Cortex of kidney (tissue), 1 donor: Measurements from ENCODE around the gene HSF2BP.
"Not testable (repeated sequence)": the region's sequence is repeated elsewhere in the genome, so short reads cannot be mapped to it uniquely, and the experiment has no call there.

Experiments used
- DNase-seq: peaks from one replicate; lab custom pipeline; 2025; lab: John Stamatoyannopoulos, UW

Gene HSF2BP

GRCh38 chr21:43651926-43652325 lies 7.4 kb downstream of the HSF2BP start:
- DNase-seq = not testable (repeated sequence)

DNA sequence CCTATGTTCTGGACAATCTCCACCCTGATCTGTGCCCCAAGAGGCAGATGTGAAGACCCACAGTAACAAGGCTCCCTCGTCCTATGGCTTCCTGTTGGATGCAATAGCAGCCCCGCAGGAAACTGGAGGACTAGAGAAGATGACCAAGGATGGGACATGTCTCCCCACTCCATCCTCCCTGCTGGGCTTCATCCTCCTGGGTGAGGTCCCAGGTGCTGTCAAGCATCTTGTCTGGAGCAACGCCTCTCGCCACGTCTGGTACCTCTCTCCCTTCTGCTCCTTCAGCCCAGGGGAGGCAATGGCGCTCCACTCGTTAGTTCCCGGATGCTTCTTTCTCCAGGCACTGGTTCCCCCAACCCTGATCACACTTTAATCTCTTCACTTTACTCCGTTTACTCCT lies 11.1 kb downstream of the HSF2BP start:
- DNase-seq = no peak

DNA sequence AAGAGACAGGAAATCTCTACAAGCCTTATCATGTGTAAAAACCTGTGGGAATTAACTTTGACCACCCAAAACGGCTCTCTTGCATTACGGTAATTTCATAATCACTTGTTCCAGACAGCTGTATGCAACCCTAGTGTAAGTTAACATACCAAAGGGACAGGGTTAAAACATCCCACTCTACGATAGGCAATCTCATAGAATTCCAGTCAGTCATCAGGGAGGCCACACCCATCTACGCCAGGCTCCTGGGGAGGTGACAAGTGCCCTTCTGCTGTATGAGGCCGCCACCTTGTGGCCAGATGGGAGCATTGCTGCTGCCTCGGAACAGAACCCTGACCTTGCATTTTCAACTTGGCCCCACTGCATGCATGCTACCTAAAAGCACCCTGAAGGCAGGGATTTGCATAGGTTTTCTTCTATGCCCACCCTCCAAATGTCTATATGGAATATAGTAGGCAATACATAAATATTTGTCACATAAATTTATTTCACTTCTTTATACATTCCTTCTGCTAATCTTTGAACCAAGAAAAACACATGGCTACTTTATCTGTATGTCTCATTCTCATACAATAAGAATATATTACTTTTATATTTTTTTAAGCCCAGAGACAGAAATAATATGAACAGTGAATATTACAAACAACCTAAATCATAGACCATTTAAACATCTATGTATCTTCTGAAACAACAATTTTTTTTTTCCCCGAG lies 12.6 kb downstream of the HSF2BP start:
- no peak for DNase-seq

DNA sequence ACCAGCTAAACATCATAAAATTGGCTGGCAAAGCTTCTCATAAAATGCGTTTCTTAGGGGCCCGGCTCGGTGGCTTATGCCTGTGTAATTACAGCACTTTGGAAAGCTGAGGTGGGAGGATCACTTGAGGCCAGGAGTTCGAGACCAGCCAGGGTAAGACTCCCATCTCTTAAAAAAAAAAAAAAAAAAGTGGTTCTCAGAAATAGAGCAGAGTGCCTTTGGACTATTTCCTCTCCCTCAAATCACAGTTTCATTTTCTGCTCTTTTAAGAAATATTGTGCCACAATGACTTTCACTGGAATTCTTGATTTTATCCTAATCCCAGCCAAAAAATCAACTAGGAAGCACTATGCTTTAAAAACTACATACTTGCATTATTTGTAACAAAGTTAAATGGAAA lies 13.3 kb downstream of the HSF2BP start:
- DNase-seq = no peak

DNA sequence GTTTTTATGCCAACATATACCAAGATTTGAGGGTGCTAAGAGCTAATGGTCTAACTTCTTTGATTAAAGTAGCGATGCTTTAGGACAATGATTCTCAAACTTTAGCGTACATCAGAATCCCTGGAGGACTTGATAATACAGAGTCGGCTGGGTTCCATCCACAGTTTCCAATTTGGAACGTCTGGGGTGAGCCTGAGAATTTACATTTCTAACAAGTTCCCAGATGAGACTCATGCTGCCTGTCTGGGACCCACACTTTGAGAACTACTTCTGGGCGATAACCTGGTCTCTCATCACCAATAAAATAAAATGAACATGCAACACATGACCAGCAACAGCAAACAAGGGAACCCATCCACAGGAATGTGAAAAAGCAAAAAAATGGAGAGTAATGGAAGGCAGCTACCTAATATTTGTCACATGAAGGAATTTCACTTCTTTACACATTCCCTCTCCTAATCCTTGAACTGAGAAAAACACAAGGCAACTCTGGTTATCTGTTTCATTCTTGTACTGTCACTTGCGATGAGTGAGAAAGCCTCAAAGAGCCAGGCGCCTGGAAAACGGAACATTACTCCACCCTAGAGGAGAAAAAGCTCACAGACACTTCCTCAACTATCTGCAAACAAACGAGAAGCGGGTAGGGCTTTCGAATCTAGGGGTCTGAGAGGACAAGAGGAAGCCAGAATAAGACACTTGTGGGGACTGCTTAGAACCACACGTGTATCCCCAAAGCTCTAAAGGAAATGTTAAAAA lies 14.0 kb downstream of the HSF2BP start:
- DNase-seq = no peak

- no peak for DNase-seq
Observed at GRCh38 chr21:43644609-43645008, 14.7 kb downstream of the HSF2BP start.

DNA sequence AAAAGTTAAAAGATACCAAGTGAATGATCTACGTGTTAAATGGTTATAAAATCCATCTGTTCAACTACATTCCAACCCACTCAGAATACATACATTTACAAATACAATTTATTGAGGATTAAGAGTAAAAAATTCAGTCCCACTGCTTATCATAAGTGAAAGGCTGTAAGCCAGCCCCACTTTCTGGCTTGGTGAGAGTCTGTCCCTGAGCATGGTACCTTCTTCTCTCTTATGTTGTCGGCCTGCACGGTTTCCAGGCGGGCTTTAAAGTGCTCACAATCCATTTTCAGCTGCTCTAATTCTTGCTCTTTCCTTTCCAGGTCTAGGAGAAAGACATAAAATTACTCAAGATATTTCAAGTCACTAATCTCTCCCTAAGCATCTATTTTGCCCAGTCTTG lies 15.2 kb downstream of the HSF2BP start:
- DNase-seq = no peak

- no peak for DNase-seq
Observed at GRCh38 chr21:43643193-43643592, 16.1 kb downstream of the HSF2BP start.

DNA sequence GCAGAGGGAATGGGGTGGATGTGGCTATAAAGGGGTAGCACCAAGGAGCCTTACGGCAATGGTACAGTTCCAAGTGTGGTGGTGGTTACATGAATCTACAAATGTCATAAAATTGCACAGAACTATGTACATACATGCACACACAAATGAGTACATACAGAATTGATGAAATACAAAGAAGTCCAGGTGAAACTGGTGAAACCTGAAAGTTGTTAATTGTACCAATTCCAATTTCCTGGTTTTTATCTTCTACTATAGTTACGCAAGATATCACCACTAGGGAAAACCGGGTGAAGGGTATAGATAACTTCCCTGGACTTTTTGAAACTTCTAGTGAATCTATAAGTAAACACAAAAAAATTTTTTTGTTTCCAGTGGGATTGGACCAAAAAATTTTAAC lies 18.9 kb downstream of the HSF2BP start:
- DNase-seq = no peak

GRCh38 chr21:43639470-43640353 lies 19.6 kb downstream of the HSF2BP start:
- no peak for DNase-seq

DNA sequence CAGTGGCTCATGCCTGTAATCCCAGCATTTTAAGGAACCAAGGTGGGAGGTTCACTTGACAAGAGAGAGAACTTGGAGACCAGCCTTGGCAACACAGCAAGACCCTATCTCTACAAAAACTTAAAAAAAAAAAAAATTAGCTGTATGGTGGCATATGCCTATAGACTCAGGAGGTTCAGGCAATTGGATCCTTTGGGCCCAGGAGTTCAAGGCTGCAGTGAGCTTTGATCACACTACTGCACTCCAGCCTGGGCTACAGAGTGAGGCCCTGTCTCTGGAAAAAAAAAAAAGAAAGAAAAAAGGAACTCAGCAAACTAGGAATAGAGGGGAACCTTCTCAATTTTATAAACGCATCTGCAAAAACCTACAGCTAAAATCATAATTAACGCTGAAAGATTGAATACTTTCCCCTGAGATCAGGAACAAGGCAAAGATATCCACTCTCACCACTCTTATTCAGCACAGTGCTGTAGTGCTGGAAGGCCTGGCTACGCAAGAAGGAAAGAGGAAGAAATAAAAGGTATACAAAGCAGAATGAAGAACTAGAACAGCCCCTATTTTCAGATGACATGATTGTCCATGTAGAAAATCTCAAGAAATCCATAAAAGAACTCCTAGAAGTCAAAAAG lies 21.6 kb downstream of the HSF2BP start:
- DNase-seq = no peak

DNA sequence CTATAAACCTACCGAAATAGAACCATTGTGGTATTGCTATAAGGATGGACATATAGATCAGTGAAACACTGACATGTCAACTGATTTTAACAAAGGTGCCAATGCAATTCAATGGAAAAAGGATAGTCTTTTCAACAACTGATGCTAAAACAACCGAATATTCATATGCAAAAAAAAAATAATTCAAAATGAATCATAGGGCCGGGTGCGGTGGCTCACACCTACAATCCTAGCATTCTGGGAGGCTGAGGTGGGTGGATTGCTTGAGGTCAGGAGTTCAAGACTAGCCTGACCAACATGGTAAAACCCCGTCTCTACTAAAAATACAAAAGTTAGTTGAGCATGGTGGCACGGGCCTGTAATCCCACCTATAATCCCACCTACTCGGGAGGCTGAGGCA lies 23.9 kb downstream of the HSF2BP start:
- no peak for DNase-seq

GRCh38 chr21:43634618-43635017 lies 24.7 kb downstream of the HSF2BP start:
- DNase-seq = no peak

DNA sequence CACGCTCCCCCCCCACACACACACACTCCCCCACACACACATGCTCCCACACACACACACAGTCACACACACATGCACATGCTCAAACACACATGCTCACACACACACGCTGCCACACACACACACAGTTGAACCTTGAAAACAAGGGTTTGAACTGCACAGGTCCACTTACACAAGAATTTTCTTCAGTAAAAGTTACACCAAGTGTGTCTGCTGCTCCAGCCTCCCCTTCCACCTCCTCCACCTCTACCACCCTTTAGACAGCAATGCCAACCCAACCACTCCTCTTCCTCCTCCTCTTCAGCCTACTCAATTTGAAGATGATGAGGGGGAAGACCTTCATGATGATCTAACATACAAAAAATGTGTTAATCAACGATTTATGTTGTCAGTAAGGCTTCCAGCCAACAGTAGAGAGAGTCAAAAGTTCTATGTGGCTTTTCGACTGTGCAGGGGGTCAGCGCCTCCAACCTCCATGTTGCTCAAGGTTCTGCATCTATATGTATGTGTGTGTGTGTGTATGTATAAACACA lies 26.8 kb downstream of the HSF2BP start:
- no peak for DNase-seq

DNA sequence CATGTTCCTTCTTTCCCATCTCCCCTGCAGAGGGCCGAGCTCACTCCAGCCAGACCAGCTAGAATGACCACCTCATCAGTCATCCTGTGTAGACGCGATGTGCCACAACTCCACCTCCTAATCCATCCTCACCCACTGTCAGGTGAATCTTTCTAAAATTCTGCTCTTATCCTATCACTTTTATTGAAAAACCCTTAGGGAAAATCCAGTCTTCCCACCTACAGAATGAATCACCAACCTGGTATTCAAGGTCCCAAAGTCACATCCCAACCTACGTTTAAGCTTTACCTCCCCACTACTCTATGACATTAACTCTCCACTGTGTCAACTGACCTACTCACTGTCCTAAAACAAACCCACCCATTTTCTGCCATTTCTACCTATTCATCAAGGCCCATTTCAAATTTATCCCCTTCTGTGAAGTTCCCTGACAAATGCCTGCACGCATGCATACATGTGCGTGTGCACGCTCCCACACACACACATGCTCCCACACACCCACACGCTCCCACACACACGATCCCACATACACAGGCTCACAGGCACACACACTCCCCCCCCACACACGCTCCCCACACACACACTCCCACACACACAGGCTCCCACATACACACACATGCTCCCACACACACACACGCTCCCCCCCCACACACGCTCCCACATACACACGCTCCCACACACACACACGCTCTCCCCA lies 27.7 kb downstream of the HSF2BP start:
- DNase-seq = no peak

DNA sequence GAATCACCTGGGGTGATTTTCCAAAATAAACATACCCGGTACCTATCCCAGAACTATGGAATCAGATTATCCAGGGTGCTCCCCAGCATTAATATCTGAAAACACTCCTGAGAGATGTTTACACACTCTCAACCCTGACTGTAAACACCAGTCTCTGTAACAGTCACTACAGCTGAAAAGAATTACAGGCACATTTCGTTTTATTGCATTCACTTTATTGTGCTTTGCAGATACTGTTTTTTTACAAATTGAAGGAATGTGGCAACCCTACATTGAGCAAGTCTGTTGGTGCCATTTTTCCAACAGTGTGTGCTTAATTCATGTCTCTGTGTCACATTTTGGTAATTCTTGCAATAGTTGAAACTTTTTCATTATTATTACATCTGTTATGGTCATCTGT lies 31.8 kb downstream of the HSF2BP start:
- DNase-seq = no peak

- no peak for DNase-seq
Observed at GRCh38 chr21:43626390-43626789, 32.9 kb downstream of the HSF2BP start.

GRCh38 chr21:43624339-43624738 lies 34.9 kb downstream of the HSF2BP start:
- DNase-seq = no peak

DNA sequence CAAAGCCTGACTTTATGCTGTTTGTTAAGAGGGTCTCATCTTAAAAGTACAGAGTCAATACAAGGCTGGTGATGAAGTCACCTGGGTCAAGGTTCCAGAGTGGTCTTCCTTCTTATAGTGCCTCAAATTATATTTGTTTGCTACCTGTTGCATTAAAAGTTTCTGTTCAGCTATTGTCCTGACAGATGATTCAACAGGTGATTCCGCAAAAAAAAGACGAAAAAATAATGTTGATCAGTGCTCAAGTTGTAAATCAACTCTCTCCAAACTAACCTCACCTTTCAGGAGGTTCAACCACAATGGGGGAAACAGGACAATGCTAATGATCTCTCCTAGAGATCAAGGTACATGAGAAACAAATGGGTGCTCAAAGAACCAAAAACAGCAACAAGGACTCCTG lies 35.7 kb downstream of the HSF2BP start:
- DNase-seq = no peak

GRCh38 chr21:43622796-43623195 lies 36.5 kb downstream of the HSF2BP start:
- no peak for DNase-seq

GRCh38 chr21:43619856-43620255 lies 39.4 kb downstream of the HSF2BP start:
- DNase-seq = no peak
